ENCODE measurements around the gene CPHXL2. TPM values are rescaled to one million over a fixed set of nuclear protein-coding genes. Genes with fewer than 3 reads are reported as not detected.

Gene CPHXL2
- total RNA-seq, 6 experiments from 2014 or later = not detected

GRCh38 chr16:75660321-75660720 is 16.5 kb downstream of the CPHXL2 start:
- WGBS (ENCODE audit: insufficient coverage, low coverage, low lambda C conversion rate, missing lambda C conversion rate) = 60% methylated on average over 2 of the region's 6 CpGs
- TF ChIP-seq, protein P1, sequence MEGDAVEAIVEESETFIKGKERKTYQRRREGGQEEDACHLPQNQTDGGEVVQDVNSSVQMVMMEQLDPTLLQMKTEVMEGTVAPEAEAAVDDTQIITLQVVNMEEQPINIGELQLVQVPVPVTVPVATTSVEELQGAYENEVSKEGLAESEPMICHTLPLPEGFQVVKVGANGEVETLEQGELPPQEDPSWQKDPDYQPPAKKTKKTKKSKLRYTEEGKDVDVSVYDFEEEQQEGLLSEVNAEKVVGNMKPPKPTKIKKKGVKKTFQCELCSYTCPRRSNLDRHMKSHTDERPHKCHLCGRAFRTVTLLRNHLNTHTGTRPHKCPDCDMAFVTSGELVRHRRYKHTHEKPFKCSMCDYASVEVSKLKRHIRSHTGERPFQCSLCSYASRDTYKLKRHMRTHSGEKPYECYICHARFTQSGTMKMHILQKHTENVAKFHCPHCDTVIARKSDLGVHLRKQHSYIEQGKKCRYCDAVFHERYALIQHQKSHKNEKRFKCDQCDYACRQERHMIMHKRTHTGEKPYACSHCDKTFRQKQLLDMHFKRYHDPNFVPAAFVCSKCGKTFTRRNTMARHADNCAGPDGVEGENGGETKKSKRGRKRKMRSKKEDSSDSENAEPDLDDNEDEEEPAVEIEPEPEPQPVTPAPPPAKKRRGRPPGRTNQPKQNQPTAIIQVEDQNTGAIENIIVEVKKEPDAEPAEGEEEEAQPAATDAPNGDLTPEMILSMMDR (IDR thresholded peaks at IDR 0.05) = no peak
- no peak for TF ChIP-seq POLR2A (IDR thresholded peaks at IDR 0.05)
- Histone ChIP-seq H3K36me3 (peaks cover 4 to 37% (median 12%) of the 10 kb centered on the region in 4 donors), H3K27me3 (no peaks in the 10 kb centered on the region), H3K27ac (no peak overlapping the region), H3K4me3 (no peak overlapping the region), H3K9me3 (no peaks in the 10 kb centered on the region), H3K4me1 (no peaks in the 10 kb centered on the region)
- ATAC-seq (no peak), DNase-seq (no peak)
- intact Hi-C loops (cut with DNase I) = no loop called here

DNA sequence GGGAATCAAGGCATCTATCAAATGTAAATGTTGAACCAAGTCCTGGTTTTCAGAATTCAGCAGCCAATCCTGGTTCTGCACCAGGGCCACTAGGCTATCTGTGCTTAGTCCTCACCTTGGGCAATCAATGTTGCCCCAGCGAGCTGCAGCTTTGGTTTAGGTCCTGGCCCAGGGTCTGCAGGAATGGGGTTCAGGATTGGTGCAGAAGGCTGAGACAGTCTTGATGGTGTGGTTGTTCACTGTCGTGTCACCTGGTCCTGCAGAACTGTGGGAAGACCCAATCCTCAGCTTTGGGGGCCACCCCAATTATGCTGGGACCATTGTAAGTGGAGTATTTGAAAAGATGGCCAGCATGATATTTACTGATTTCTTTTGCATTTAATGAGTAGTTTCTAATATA is 18.6 kb downstream of the CPHXL2 start:
- intact Hi-C loops (cut with DNase I) = no loop called here
- no peak for DNase-seq

GRCh38 chr16:75653922-75654321 is 22.9 kb downstream of the CPHXL2 start:
- DNase-seq = no peak
- peaks cover 0 to 30% (median 11%) of the 10 kb centered on the region in 4 donors for H3K4me1 ChIP-seq
- H3K4me3 ChIP-seq = no peak overlapping the region
- ATAC-seq = no peak
- H3K27ac ChIP-seq = no peak overlapping the region
- intact Hi-C loops (cut with DNase I) = no loop called here
- peaks cover 7 to 48% (median 18%) of the 10 kb centered on the region in 4 donors for H3K36me3 ChIP-seq
- no peaks in the 10 kb centered on the region for H3K9me3 ChIP-seq
- TF ChIP-seq POLR2A (IDR thresholded peaks at IDR 0.05) = no peak
- TF ChIP-seq, protein P1 (IDR thresholded peaks at IDR 0.05) = no peak
- 67% methylated on average over 1 of the region's 1 CpG for WGBS (ENCODE audit: insufficient coverage, low coverage, low lambda C conversion rate, missing lambda C conversion rate)
- H3K27me3 ChIP-seq = no peaks in the 10 kb centered on the region

More for the DNA sequence above, 18.6 kb downstream of the CPHXL2 start:
- Histone ChIP-seq H3K4me1 (no peaks in the 10 kb centered on the region), H3K27ac (no peak overlapping the region), H3K36me3 (peaks cover 7 to 49% (median 18%) of the 10 kb centered on the region in 4 donors), H3K4me3 (no peak overlapping the region), H3K27me3 (no peaks in the 10 kb centered on the region), H3K9me3 (no peaks in the 10 kb centered on the region)
- WGBS (ENCODE audit: insufficient coverage, low coverage, low lambda C conversion rate, missing lambda C conversion rate) = no CpG with 5 or more reads among the region's 2 CpGs
- TF ChIP-seq, protein P1 (IDR thresholded peaks at IDR 0.05) = no peak
- no peak for TF ChIP-seq POLR2A (IDR thresholded peaks at IDR 0.05)
- ATAC-seq = no peak

GRCh38 chr16:75648265-75649076 is 28.3 kb downstream of the CPHXL2 start:
- TF ChIP-seq POLR2A (IDR thresholded peaks at IDR 0.05) = no peak
- TF ChIP-seq, protein P1 (IDR thresholded peaks at IDR 0.05) = no peak
- intact Hi-C loops (cut with DNase I) = no loop called here
- H3K27ac ChIP-seq = peak overlapping the region; percentile 92 to 98 (median 95)
- DNase-seq (peak; percentile 83 to 85 (median 84)), ATAC-seq (peak; percentile 58 to 67 (median 64))
- H3K4me3 ChIP-seq = peak overlapping the region; percentile 95 to 98 (median 98)
- H3K36me3 ChIP-seq = peaks cover 0 to 17% (median 0%) of the 10 kb centered on the region in 4 donors
- no peaks in the 10 kb centered on the region for H3K9me3 ChIP-seq
- WGBS (ENCODE audit: insufficient coverage, low coverage, low lambda C conversion rate, missing lambda C conversion rate) = 0% methylated on average over 35 of the region's 62 CpGs
- H3K4me1 ChIP-seq = peaks cover 0 to 48% (median 18%) of the 10 kb centered on the region in 4 donors
- H3K27me3 ChIP-seq = no peaks in the 10 kb centered on the region
